Caco-2 (cell line): Measurements from ENCODE around the gene MUC6. TPM values are rescaled to one million over a fixed set of nuclear protein-coding genes. Genes with fewer than 3 reads are reported as not detected.

Experiments used
- BruUV-seq: library from RNA; stranded (reverse); fragments of 400-500 nt; replicated peaks from 2 replicates; lab custom pipeline; 2021; lab: Mats Ljungman, UMichigan
- CTCF ChIA-PET: fragments of 300-600 bp; sonication (Branson Sonifier 250); formaldehyde crosslinking; loops from one replicate; lab custom pipeline; 2022; ENCODE audit warnings: antibody characterized with exemption; lab: Charles Lee
- POLR2A ChIA-PET: fragments of 300-600 bp; sonication (Branson Sonifier 250); formaldehyde crosslinking; loops from one replicate; lab custom pipeline; 2022; ENCODE audit warnings: antibody characterized with exemption; lab: Charles Lee
- DNase-seq, 2 experiments: peaks; one replicate each; pipeline versions ENCODE4 v3.0.0 to v3.0.0-alpha.2; 2020 to 2022
- H3K27me3 ChIP-seq: replicated peaks from 2 replicates; pipeline ENCODE4 v1.6.0; 2011; ENCODE audit warnings: low read length; ENCODE audit not compliant: control insufficient read depth, insufficient read depth
- H3K36me3 ChIP-seq: 2 replicates; pipeline ENCODE4 v1.5.1; 2011; ENCODE audit warnings: low read length; ENCODE audit not compliant: control insufficient read depth, insufficient read depth
- H3K4me1 ChIP-seq: fragments of 250-450 bp; sonication (Bioruptor Pico); 2 replicates; pipeline ENCODE4 v1.5.1; 2020; ENCODE audit warnings: mild to moderate bottlenecking
- H3K4me3 ChIP-seq: 2 replicates; pipeline ENCODE4 v1.5.1; 2011; ENCODE audit warnings: low read depth, mild to moderate bottlenecking, control low read depth, low read length
- H3K9me3 ChIP-seq: fragments of 250-450 bp; sonication (Bioruptor Pico); 2 replicates; pipeline ENCODE4 v1.5.1; 2020; ENCODE audit warnings: mild to moderate bottlenecking, moderate library complexity
- H3K27ac Mint-ChIP-seq: one replicate; pipeline ENCODE4 v1.8.0; 2022; ENCODE audit warnings: mixed read lengths; ENCODE audit not compliant: unreplicated experiment
- H3K27me3 Mint-ChIP-seq: one replicate; pipeline ENCODE4 v1.8.0; 2022; ENCODE audit warnings: mixed read lengths; ENCODE audit not compliant: insufficient read depth, unreplicated experiment
- H3K36me3 Mint-ChIP-seq: one replicate; pipeline ENCODE4 v1.8.0; 2022; ENCODE audit warnings: mild to moderate bottlenecking, mixed read lengths; ENCODE audit not compliant: insufficient read depth, unreplicated experiment
- H3K4me1 Mint-ChIP-seq: one replicate; pipeline ENCODE4 v1.8.0; 2022; ENCODE audit warnings: low read depth, mixed read lengths; ENCODE audit not compliant: unreplicated experiment
- H3K4me3 Mint-ChIP-seq: one replicate; pipeline ENCODE4 v1.8.0; 2022; ENCODE audit warnings: mild to moderate bottlenecking, moderate library complexity, mixed read lengths; ENCODE audit not compliant: unreplicated experiment
- H3K9me3 Mint-ChIP-seq: one replicate; pipeline ENCODE4 v1.8.0; 2022; ENCODE audit warnings: mixed read lengths; ENCODE audit not compliant: unreplicated experiment
- intact Hi-C: fragments of 100-400 bp; cut with micrococcal nuclease; formaldehyde crosslinking; loops from one replicate; pipeline ENCODE4 v1.10.0; 2022; ENCODE audit not compliant: unreplicated experiment
- total RNA-seq: library from RNA; stranded (reverse); gene quantifications from 2 replicates; pipeline ENCODE4 v1.2.3, GENCODE V29; 2022
- TF ChIP-seq, protein P1 (sequence below), 2 experiments: fragments of 200-600 bp in 1 of 2; IDR thresholded peaks; 1 replicate in 1 of 2; 2 replicates in 1 of 2; pipeline versions ENCODE4 v1.5.1 to v1.8.0; 2011 to 2022; ENCODE audit warnings: antibody characterized with exemption in 1 of 2, control low read depth in 1 of 2, inconsistent platforms in 1 of 2, low read depth in 1 of 2, low read length in 1 of 2, mild to moderate bottlenecking in 1 of 2, moderate library complexity in 1 of 2; ENCODE audit not compliant: insufficient read depth in 1 of 2, severe bottlenecking in 1 of 2, unreplicated experiment in 1 of 2

The MUC6 gene
- total RNA-seq, 1 experiment from 2014 or later = not detected

DNA sequence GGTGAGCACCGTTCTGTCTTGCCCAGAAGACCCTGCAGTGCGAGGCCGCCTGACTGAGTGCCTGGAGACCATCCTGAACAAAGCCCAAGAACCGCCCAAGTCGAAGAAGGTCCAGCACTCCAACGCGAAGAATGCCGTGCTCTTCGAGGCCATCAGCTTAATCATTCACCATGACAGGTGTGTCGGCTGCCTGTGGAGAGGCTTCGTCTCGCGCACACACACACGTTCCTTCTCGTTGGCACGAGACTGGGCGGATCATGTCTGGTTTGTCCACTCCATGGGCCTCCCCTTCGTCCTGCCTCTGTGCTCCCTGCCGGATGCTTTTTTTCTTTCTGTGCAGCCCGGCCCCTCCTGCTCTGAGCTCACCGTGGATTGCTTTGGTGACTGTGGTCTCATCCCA, 51.1 kb downstream of the MUC6 start:
- intact Hi-C loops = loop anchor here (10.0 kb wide), 1 partner anchor 59 kb away; no protein-coding TSS in a partner anchor
- Histone ChIP-seq H3K27me3 (no peaks in the 10 kb centered on the region), H3K4me1 (peaks cover 11% of the 10 kb centered on the region), H3K9me3 (no peaks in the 10 kb centered on the region), H3K36me3 (peaks cover 4% of the 10 kb centered on the region), H3K4me3 (no peak overlapping the region)
- Mint-ChIP-seq H3K9me3 (no peaks in the 10 kb centered on the region), H3K27me3 (no peaks in the 10 kb centered on the region), H3K4me1 (no peaks in the 10 kb centered on the region), H3K36me3 (peaks cover 85% of the 10 kb centered on the region), H3K4me3 (no peak overlapping the region), H3K27ac (peak overlapping the region; percentile 7)
- no TSS peak for BruUV-seq
- TF ChIP-seq, protein P1, sequence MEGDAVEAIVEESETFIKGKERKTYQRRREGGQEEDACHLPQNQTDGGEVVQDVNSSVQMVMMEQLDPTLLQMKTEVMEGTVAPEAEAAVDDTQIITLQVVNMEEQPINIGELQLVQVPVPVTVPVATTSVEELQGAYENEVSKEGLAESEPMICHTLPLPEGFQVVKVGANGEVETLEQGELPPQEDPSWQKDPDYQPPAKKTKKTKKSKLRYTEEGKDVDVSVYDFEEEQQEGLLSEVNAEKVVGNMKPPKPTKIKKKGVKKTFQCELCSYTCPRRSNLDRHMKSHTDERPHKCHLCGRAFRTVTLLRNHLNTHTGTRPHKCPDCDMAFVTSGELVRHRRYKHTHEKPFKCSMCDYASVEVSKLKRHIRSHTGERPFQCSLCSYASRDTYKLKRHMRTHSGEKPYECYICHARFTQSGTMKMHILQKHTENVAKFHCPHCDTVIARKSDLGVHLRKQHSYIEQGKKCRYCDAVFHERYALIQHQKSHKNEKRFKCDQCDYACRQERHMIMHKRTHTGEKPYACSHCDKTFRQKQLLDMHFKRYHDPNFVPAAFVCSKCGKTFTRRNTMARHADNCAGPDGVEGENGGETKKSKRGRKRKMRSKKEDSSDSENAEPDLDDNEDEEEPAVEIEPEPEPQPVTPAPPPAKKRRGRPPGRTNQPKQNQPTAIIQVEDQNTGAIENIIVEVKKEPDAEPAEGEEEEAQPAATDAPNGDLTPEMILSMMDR (IDR thresholded peaks at IDR 0.05; ENCODE audit: insufficient read depth in 1 of 2, low read depth in 1 of 2, low read length in 1 of 2, severe bottlenecking in 1 of 2, unreplicated experiment in 1 of 2) = no peak
- DNase-seq = no peak
- POLR2A ChIA-PET = no interaction called here
- CTCF ChIA-PET = no interaction called here

DNA sequence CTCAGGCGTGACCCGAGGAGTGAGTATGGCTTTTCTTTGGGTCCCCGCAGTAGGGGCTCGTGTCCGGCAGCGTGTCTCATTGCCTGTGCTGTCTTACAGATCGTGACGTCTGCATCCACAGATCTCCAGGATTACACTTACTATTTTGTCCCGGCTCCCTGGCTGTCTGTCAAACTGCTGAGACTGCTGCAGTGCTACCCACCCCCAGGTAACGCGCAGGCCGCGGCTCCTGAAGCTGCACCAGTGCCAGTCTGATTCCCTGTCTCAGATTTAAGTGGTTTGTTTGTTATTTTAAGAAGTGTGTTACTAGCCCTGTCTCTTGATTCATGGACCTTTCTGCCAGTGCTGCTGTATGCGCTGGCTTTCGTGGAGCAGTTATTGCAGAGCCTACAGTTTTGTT, 52.0 kb downstream of the MUC6 start:
- H3K27me3 Mint-ChIP-seq = no peaks in the 10 kb centered on the region
- ChIA-PET POLR2A (no interaction called here), CTCF (no interaction called here)
- peaks cover 4% of the 10 kb centered on the region for H3K36me3 ChIP-seq
- TF ChIP-seq, protein P1 (IDR thresholded peaks at IDR 0.05; ENCODE audit: insufficient read depth in 1 of 2, low read depth in 1 of 2, low read length in 1 of 2, severe bottlenecking in 1 of 2, unreplicated experiment in 1 of 2) = no peak
- H3K27ac Mint-ChIP-seq = no peak overlapping the region
- intact Hi-C loops = loop anchor here (10.0 kb wide), 1 partner anchor 60 kb away; no protein-coding TSS in a partner anchor
- H3K4me3 Mint-ChIP-seq = no peak overlapping the region
- no peak for DNase-seq
- no TSS peak for BruUV-seq
- H3K27me3 ChIP-seq = no peaks in the 10 kb centered on the region
- no peaks in the 10 kb centered on the region for H3K4me1 Mint-ChIP-seq
- no peak overlapping the region for H3K4me3 ChIP-seq
- H3K9me3 Mint-ChIP-seq = no peaks in the 10 kb centered on the region
- H3K9me3 ChIP-seq = no peaks in the 10 kb centered on the region
- peaks cover 78% of the 10 kb centered on the region for H3K36me3 Mint-ChIP-seq
- H3K4me1 ChIP-seq = peaks cover 11% of the 10 kb centered on the region

DNA sequence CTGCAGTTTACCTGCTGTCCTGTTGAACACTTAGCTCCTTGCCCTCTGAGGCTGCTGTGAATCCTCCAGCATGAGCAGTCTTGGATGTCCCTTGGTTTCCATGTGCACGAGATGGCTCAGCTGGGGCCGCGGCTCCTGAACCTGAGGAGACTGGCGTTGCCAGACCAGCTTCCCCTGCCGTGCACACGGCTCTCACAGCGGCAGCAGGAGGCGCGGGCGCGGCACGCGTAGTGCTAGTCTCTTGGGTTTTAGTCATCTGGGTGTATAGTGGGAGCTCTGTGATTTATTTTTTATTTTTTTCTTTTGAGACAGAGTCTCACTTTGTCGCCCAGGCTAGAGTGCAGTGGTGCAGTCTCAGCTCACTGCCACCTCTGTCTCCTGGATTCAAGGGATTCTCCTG, 54.8 kb downstream of the MUC6 start:
- peaks cover 2% of the 10 kb centered on the region for H3K36me3 ChIP-seq
- ChIA-PET CTCF (no interaction called here), POLR2A (no interaction called here)
- H3K4me3 Mint-ChIP-seq = no peak overlapping the region
- no TSS peak for BruUV-seq
- peaks cover 9% of the 10 kb centered on the region for H3K4me1 ChIP-seq
- H3K36me3 Mint-ChIP-seq = peaks cover 78% of the 10 kb centered on the region
- TF ChIP-seq, protein P1 (IDR thresholded peaks at IDR 0.05; ENCODE audit: insufficient read depth in 1 of 2, low read depth in 1 of 2, low read length in 1 of 2, severe bottlenecking in 1 of 2, unreplicated experiment in 1 of 2) = no peak
- no peak overlapping the region for H3K27ac Mint-ChIP-seq
- H3K9me3 ChIP-seq = no peaks in the 10 kb centered on the region
- no peaks in the 10 kb centered on the region for H3K27me3 Mint-ChIP-seq
- H3K4me1 Mint-ChIP-seq = no peaks in the 10 kb centered on the region
- H3K9me3 Mint-ChIP-seq = no peaks in the 10 kb centered on the region
- no peaks in the 10 kb centered on the region for H3K27me3 ChIP-seq
- no peak overlapping the region for H3K4me3 ChIP-seq
- intact Hi-C loops = loop anchor here (10.0 kb wide), 1 partner anchor 63 kb away; no protein-coding TSS in a partner anchor
- DNase-seq = no peak
